ENCODE data around the gene PPP1R14C. TPM values are rescaled to one million over a fixed set of nuclear protein-coding genes. Genes with fewer than 3 reads are reported as not detected.
A peak's percentile ranks its signal among the peaks of the same experiment; 100 is the strongest.
"Not testable (repeated sequence)": the region's sequence is repeated elsewhere in the genome, so short reads cannot be mapped to it uniquely, and the experiment has no call there.

PPP1R14C gene
- total and polyA plus RNA-seq, 8 donors: 0.09 to 7.3 (median 0.74) TPM

- no peak for FAIRE-seq
- intact Hi-C loops (cut with DNase I): no loop called here
These were observed 34.6 kb downstream of the PPP1R14C start for GRCh38 chr6:150177259-150177951.

GRCh38 chr6:150177952-150178520, 35.2 kb downstream of the PPP1R14C start:
- no peaks in the 10 kb centered on the region for H3K4me1 ChIP-seq
- H3K36me3 ChIP-seq: no peaks in the 10 kb centered on the region
- no peak overlapping the region for H3K4me3 ChIP-seq
- ATAC-seq (peak; percentile 58 to 88 (median 78)), DNase-seq (peak in 1 of 6 donors; percentile 21), FAIRE-seq (no peak)
- no peaks in the 10 kb centered on the region for H3K9me3 ChIP-seq
- H3K27ac ChIP-seq: no peak overlapping the region
- intact Hi-C loops (cut with DNase I): no loop called here
- no peaks in the 10 kb centered on the region for H3K27me3 ChIP-seq
- no peak for TF ChIP-seq CTCF (IDR thresholded peaks at IDR 0.05)
- WGBS, 2 donors: 61 to 68% methylated on average over 12 of the region's 12 CpGs

More at GRCh38 chr6:150177259-150177951, 34.6 kb downstream of the PPP1R14C start:
- DNase-seq: no peak
- Histone ChIP-seq H3K4me1 (no peaks in the 10 kb centered on the region), H3K27me3 (no peaks in the 10 kb centered on the region), H3K4me3 (no peak overlapping the region), H3K36me3 (no peaks in the 10 kb centered on the region), H3K9me3 (no peaks in the 10 kb centered on the region), H3K27ac (peak overlapping the region in 1 of 4 donors; percentile 8)
- no peak for TF ChIP-seq CTCF (IDR thresholded peaks at IDR 0.05)
- ATAC-seq: no peak
- 74 to 83% methylated on average over 11 of the region's 11 CpGs for WGBS, 2 donors

- DNase-seq (no peak), ATAC-seq (no peak), FAIRE-seq (no peak)
- no peak overlapping the region for H3K4me3 ChIP-seq
- H3K9me3 ChIP-seq: no peaks in the 10 kb centered on the region
- intact Hi-C loops (cut with DNase I): no loop called here
- 94 to 100% methylated on average over 3 of the region's 3 CpGs for WGBS, 2 donors
- H3K27me3 ChIP-seq: no peaks in the 10 kb centered on the region
- H3K27ac ChIP-seq: no peak overlapping the region
- no peaks in the 10 kb centered on the region for H3K4me1 ChIP-seq
- no peaks in the 10 kb centered on the region for H3K36me3 ChIP-seq
- no peak for TF ChIP-seq CTCF (IDR thresholded peaks at IDR 0.05)
These were observed 36.2 kb downstream of the PPP1R14C start for GRCh38 chr6:150179030-150179429.

- H3K27me3 ChIP-seq; ATAC-seq; H3K4me1 ChIP-seq; DNase-seq; H3K27ac ChIP-seq; H3K9me3 ChIP-seq; H3K36me3 ChIP-seq; FAIRE-seq; intact Hi-C loops (cut with DNase I); H3K4me3 ChIP-seq: not testable (repeated sequence)
- WGBS, 2 donors: 81 to 87% methylated on average over 7 of the region's 7 CpGs
These were observed 37.1 kb downstream of the PPP1R14C start for GRCh38 chr6:150179907-150180424.

GRCh38 chr6:150180517-150180916, 37.7 kb downstream of the PPP1R14C start:
- FAIRE-seq (no peak), DNase-seq (no peak), ATAC-seq (no peak)
- Histone ChIP-seq H3K27me3 (no peaks in the 10 kb centered on the region), H3K36me3 (no peaks in the 10 kb centered on the region), H3K27ac (no peak overlapping the region), H3K4me1 (no peaks in the 10 kb centered on the region), H3K4me3 (no peak overlapping the region), H3K9me3 (no peaks in the 10 kb centered on the region)
- intact Hi-C loops (cut with DNase I): no loop called here
- 85 to 88% methylated on average over 1 of the region's 1 CpG for WGBS, 2 donors
- TF ChIP-seq CTCF (IDR thresholded peaks at IDR 0.05): no peak
